Measurements from ENCODE around the gene REXO1. TPM values are rescaled to one million over a fixed set of nuclear protein-coding genes. Genes with fewer than 3 reads are reported as not detected.

The REXO1 gene
- total and polyA plus RNA-seq, 2 of the 13 experiments (the other 11 are each of a cell fraction or from before 2014, with no cell fraction given): 5.0 to 11.2 TPM

DNA sequence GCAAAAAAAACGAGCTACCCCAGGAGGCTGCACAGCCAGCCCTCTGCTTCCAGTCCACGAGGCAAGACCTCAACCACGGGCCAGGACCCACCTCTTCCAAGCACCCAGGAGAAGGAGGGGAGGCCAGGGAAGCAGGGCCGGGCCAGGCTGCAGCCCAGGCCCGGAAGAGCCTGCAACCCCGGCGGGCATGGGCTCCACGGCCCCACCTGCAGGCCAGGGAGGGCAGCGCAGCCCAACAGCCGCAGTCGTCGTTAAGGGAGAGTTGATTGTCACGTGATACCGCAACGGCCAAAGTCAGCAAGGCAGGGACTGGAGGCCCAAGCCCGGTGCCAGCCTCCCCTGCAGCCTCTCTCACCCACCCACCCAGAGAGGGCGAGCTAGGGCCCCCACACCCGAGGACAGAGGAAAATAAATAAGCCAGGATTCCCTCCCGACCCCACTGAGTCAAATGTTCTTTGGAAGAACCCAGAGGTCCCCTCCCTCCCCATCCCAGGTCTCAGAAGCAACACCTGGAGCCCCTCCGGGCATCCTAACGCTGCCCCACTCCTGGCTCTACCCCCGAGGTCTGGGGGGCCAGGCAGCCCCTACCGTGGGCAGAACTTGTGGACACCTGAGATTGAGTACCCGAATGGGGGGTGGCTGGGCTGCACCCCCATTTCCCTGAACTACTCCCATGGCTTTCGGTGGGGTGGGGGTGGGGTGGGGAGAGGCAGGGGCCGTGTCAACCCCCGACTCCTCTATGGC is 5.2 kb upstream of the REXO1 start (continued):
- TF ChIP-seq ZNF577 (CRISPR knock-in tag; IDR thresholded peaks at IDR 0.05; ENCODE audit: borderline replicate concordance, low read depth) (no peak), MTF1 (CRISPR knock-in tag; IDR thresholded peaks at IDR 0.05) (no peak), CEBPG (CRISPR knock-in tag; IDR thresholded peaks at IDR 0.05) (no peak), KAT8 (CRISPR knock-in tag; IDR thresholded peaks at IDR 0.05) (peak; percentile 48; the same call in 1 of the 2 replicates), TARDBP (CRISPR knock-in tag; IDR thresholded peaks at IDR 0.05) (no peak), ZNF546 (CRISPR knock-in tag; conservative IDR thresholded peaks at IDR 0.05) (no peak), SMC3 (IDR thresholded peaks at IDR 0.05; ENCODE audit: low read length) (peak; percentile 8; the same call in 1 of the 2 replicates), SNRNP70 (IDR thresholded peaks at IDR 0.05; ENCODE audit: low read depth, low read length) (no peak), MTF2 (CRISPR knock-in tag; IDR thresholded peaks at IDR 0.05; ENCODE audit: borderline replicate concordance) (no peak), ESRRA (CRISPR knock-in tag; IDR thresholded peaks at IDR 0.05; ENCODE audit: low read depth) (no peak), TAF15 (IDR thresholded peaks at IDR 0.05; ENCODE audit: low read depth, low read length, poor library complexity, severe bottlenecking) (no peak), GABPB1 (CRISPR knock-in tag; IDR thresholded peaks at IDR 0.05) (peak; percentile 75)
- TF ChIP-seq, protein P1, sequence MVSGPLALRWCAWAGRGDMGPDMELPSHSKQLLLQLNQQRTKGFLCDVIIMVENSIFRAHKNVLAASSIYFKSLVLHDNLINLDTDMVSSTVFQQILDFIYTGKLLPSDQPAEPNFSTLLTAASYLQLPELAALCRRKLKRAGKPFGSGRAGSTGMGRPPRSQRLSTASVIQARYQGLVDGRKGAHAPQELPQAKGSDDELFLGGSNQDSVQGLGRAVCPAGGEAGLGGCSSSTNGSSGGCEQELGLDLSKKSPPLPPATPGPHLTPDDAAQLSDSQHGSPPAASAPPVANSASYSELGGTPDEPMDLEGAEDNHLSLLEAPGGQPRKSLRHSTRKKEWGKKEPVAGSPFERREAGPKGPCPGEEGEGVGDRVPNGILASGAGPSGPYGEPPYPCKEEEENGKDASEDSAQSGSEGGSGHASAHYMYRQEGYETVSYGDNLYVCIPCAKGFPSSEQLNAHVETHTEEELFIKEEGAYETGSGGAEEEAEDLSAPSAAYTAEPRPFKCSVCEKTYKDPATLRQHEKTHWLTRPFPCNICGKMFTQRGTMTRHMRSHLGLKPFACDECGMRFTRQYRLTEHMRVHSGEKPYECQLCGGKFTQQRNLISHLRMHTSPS (CRISPR knock-in tag; IDR thresholded peaks at IDR 0.05; ENCODE audit: low read depth): 0 out of 2 replicates have a peak, but pooled peaks have one; percentile 32
- TF ChIP-seq, protein P2, sequence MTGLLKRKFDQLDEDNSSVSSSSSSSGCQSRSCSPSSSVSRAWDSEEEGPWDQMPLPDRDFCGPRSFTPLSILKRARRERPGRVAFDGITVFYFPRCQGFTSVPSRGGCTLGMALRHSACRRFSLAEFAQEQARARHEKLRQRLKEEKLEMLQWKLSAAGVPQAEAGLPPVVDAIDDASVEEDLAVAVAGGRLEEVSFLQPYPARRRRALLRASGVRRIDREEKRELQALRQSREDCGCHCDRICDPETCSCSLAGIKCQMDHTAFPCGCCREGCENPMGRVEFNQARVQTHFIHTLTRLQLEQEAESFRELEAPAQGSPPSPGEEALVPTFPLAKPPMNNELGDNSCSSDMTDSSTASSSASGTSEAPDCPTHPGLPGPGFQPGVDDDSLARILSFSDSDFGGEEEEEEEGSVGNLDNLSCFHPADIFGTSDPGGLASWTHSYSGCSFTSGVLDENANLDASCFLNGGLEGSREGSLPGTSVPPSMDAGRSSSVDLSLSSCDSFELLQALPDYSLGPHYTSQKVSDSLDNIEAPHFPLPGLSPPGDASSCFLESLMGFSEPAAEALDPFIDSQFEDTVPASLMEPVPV (CRISPR knock-in tag; IDR thresholded peaks at IDR 0.05): peak; percentile 36; the same call in 1 of the 2 replicates
- TF ChIP-seq, protein P3, sequence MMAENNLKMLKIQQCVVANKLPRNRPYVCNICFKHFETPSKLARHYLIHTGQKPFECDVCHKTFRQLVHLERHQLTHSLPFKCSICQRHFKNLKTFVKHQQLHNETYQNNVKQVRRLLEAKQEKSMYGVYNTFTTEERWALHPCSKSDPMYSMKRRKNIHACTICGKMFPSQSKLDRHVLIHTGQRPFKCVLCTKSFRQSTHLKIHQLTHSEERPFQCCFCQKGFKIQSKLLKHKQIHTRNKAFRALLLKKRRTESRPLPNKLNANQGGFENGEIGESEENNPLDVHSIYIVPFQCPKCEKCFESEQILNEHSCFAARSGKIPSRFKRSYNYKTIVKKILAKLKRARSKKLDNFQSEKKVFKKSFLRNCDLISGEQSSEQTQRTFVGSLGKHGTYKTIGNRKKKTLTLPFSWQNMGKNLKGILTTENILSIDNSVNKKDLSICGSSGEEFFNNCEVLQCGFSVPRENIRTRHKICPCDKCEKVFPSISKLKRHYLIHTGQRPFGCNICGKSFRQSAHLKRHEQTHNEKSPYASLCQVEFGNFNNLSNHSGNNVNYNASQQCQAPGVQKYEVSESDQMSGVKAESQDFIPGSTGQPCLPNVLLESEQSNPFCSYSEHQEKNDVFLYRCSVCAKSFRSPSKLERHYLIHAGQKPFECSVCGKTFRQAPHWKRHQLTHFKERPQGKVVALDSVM (CRISPR knock-in tag; IDR thresholded peaks at IDR 0.05): peak; percentile 98
- TF ChIP-seq, protein P4, sequence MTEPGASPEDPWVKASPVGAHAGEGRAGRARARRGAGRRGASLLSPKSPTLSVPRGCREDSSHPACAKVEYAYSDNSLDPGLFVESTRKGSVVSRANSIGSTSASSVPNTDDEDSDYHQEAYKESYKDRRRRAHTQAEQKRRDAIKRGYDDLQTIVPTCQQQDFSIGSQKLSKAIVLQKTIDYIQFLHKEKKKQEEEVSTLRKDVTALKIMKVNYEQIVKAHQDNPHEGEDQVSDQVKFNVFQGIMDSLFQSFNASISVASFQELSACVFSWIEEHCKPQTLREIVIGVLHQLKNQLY (CRISPR knock-in tag; IDR thresholded peaks at IDR 0.05): peak; percentile 67; the same call in 1 of the 2 replicates
- TF ChIP-seq, protein P5, sequence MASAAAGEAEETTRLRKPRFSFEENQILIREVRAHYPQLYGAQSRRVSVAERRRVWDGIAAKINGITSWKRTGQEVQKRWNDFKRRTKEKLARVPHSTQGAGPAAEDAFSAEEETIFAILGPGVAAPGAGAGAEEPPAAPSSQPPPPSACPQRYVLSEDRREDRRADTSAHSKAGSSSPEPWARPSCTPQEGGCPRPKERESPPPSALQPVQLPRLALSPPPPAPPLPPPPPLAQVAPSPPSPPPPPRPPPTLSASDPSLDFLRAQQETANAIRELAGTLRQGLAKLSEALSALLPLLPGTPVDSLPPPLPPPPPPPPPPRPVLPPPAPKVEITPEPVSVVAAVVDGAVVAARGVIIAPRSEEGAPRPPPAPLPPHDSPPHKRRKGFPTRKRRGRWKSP (CRISPR knock-in tag; IDR thresholded peaks at IDR 0.05): no peak

Data from HepG2 (cell line).